H1 (cell line): Measurements from ENCODE around the gene STT3B. TPM values are rescaled to one million over a fixed set of nuclear protein-coding genes. Genes with fewer than 3 reads are reported as not detected.

Experiments used
- CBX5 ChIP-seq: fragments of 300-800, 300-1000 bp; sonication (generic); IDR thresholded peaks from 2 replicates; pipeline ENCODE4 v1.7.1; 2016; ENCODE audit warnings: antibody characterized with exemption, low read length, low read depth
- CBX8 ChIP-seq: fragments of 300-800, 300-1000 bp; sonication (generic); IDR thresholded peaks from 2 replicates; pipeline ENCODE4 v1.7.1; 2016; ENCODE audit warnings: low read depth, low read length, borderline replicate concordance
- CHD1 ChIP-seq: IDR thresholded peaks from 2 replicates; pipeline ENCODE4 v1.6.1; 2012; ENCODE audit warnings: low read depth, low read length, improper control_type of control experiment
- CHD7 ChIP-seq: fragments of 300-600 bp; sonication (generic); IDR thresholded peaks from 2 replicates; pipeline ENCODE4 v1.7.1; 2012; ENCODE audit warnings: low read length, moderate library complexity, mild to moderate bottlenecking, inconsistent platforms; ENCODE audit not compliant: insufficient replicate concordance
- CREB1 ChIP-seq: IDR thresholded peaks from 2 replicates; pipeline ENCODE4 v1.6.1; 2012; ENCODE audit warnings: inconsistent platforms
- E2F6 ChIP-seq: IDR thresholded peaks from 2 replicates; pipeline ENCODE4 v1.6.1; 2012; ENCODE audit warnings: inconsistent platforms
- HDAC6 ChIP-seq: IDR thresholded peaks from one replicate; pipeline ENCODE4 v1.7.1; 2012; ENCODE audit warnings: low read depth, mild to moderate bottlenecking, inconsistent platforms, low read length, moderate library complexity
- KDM1A ChIP-seq: fragments of 200-600, 300-600 bp; sonication (generic); IDR thresholded peaks from 2 replicates; pipeline ENCODE4 v1.7.1; 2016; ENCODE audit warnings: mild to moderate bottlenecking, low read length, borderline replicate concordance
- KDM5A ChIP-seq: fragments of 200-600 bp; IDR thresholded peaks from 2 replicates; pipeline ENCODE4 v1.7.1; 2012; ENCODE audit warnings: mild to moderate bottlenecking, low read length, inconsistent platforms, mixed read lengths
- RFX5 ChIP-seq: IDR thresholded peaks from 2 replicates; pipeline ENCODE4 v1.6.1; 2011; ENCODE audit warnings: low read depth, low read length, improper control_type of control experiment, borderline replicate concordance
- SP1 ChIP-seq: IDR thresholded peaks from 2 replicates; pipeline ENCODE4 v1.6.1; 2011; ENCODE audit warnings: low read depth, low read length
- polyA plus RNA-seq, 7 experiments: library from polyadenylated mRNA; depleted of rRNA in 3 of 7; stranded (reverse) in 5 of 7; unstranded in 2 of 7; fragments of >200 nt in 5 of 7; fragments of 200-250 nt in 2 of 7; gene quantifications; 1 replicate in 5 of 7; 2 replicates in 1 of 7; 4 replicates in 1 of 7; pipeline versions ENCODE4 v1.2.1 to v1.2.3, GENCODE V29; 2011 to 2013; ENCODE audit warnings: missing spikeins in 2 of 7, mixed read lengths in 2 of 7
- total RNA-seq: library from RNA; stranded (reverse); fragmentation: NEBNext Ultra II Directional; extraction: Animal tissue kit (Norgen Biotek cat#: 25700); gene quantifications from 2 replicates; pipeline ENCODE4 v1.2.1, GENCODE V29; 2021

Gene STT3B
- total and polyA plus RNA-seq, 2 of the 8 experiments (the other 6 are each of a cell fraction or from before 2014, with no cell fraction given): 43.5 to 134 TPM

GRCh38 chr3:31544634-31545033 is 11.9 kb downstream of the STT3B start (continued):
- no peak for TF ChIP-seq CHD7
- no peak for TF ChIP-seq CREB1
- no peak for TF ChIP-seq SP1
- TF ChIP-seq KDM1A: no peak
- no peak for TF ChIP-seq CHD1
- TF ChIP-seq E2F6: no peak
- no peak for TF ChIP-seq CBX5
- TF ChIP-seq CBX8: no peak
- TF ChIP-seq RFX5: no peak
- no peak for TF ChIP-seq HDAC6
- TF ChIP-seq KDM5A: no peak
